Measurements from ENCODE around the gene CFAP54. TPM values are rescaled to one million over a fixed set of nuclear protein-coding genes. Genes with fewer than 3 reads are reported as not detected.

The CFAP54 gene
- total and polyA plus RNA-seq, 2 experiments from 2014 or later: 0.07 to 0.76 TPM

DNA sequence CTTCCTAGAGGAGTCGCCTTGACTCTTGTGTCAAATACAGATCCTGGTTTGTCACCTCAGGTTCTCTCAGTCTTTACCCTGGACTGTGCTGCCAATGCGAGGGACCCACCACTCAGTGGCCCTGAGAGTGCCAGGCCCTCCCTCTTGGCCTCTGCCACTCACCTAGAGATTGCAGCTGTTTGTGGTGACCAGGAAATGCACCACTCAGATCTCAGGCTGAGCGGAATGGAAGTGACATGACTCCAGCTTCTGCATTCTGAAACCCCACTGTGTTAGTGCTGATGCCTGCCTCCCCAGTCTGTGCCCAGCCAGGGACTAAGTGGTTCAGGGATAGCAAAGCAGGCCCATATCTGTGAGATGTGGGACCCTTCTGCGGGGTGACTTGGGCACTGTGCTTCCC, 389.9 kb downstream of the CFAP54 start:
- no peaks in the 10 kb centered on the region for H4K20me1 ChIP-seq (replicated peaks; ENCODE audit: insufficient read depth)
- H3F3A ChIP-seq (replicated peaks; ENCODE audit: low read depth): no peaks in the 10 kb centered on the region
- H3K4me1 Mint-ChIP-seq: no peaks in the 10 kb centered on the region
- no peaks in the 10 kb centered on the region for H3K79me2 ChIP-seq (replicated peaks; ENCODE audit: insufficient read depth)
- no peak overlapping the region for H3K4me3 ChIP-seq
- no peak overlapping the region for H3K27ac ChIP-seq (ENCODE audit: low read depth)
- no peak overlapping the region for H3K4me3 Mint-ChIP-seq
- no peaks in the 10 kb centered on the region for H3K27me3 ChIP-seq (ENCODE audit: insufficient read depth)
- H3K9me2 ChIP-seq (ENCODE audit: insufficient read depth): 0 out of 2 replicates have a peak, but pooled peaks cover 4% of the 10 kb centered on the region
- TF ChIP-seq EZH2phosphoT487 (IDR thresholded peaks at IDR 0.05; ENCODE audit: unreplicated experiment) (no peak), EZH2 (IDR thresholded peaks at IDR 0.05; ENCODE audit: low read depth, unreplicated experiment) (no peak), JUNB (IDR thresholded peaks at IDR 0.05; ENCODE audit: unreplicated experiment) (no peak), NANOG (IDR thresholded peaks at IDR 0.05; ENCODE audit: borderline replicate concordance) (no peak), ZNF331 (CRISPR knock-in tag; IDR thresholded peaks at IDR 0.05; ENCODE audit: low read depth) (no peak), STAT1 (IDR thresholded peaks at IDR 0.05; ENCODE audit: unreplicated experiment) (no peak), CREB1 (CRISPR knock-in tag; IDR thresholded peaks at IDR 0.05; ENCODE audit: low read depth) (no peak), ZNF114 (CRISPR knock-in tag; IDR thresholded peaks at IDR 0.05) (no peak), POLR2AphosphoS5 (IDR thresholded peaks at IDR 0.05; ENCODE audit: low read depth) (no peak)
- TF ChIP-seq, protein P1, sequence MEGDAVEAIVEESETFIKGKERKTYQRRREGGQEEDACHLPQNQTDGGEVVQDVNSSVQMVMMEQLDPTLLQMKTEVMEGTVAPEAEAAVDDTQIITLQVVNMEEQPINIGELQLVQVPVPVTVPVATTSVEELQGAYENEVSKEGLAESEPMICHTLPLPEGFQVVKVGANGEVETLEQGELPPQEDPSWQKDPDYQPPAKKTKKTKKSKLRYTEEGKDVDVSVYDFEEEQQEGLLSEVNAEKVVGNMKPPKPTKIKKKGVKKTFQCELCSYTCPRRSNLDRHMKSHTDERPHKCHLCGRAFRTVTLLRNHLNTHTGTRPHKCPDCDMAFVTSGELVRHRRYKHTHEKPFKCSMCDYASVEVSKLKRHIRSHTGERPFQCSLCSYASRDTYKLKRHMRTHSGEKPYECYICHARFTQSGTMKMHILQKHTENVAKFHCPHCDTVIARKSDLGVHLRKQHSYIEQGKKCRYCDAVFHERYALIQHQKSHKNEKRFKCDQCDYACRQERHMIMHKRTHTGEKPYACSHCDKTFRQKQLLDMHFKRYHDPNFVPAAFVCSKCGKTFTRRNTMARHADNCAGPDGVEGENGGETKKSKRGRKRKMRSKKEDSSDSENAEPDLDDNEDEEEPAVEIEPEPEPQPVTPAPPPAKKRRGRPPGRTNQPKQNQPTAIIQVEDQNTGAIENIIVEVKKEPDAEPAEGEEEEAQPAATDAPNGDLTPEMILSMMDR (conservative IDR thresholded peaks at IDR 0.05; ENCODE audit: low read depth in 2 of 2): no peak
- TF ChIP-seq, protein P2, sequence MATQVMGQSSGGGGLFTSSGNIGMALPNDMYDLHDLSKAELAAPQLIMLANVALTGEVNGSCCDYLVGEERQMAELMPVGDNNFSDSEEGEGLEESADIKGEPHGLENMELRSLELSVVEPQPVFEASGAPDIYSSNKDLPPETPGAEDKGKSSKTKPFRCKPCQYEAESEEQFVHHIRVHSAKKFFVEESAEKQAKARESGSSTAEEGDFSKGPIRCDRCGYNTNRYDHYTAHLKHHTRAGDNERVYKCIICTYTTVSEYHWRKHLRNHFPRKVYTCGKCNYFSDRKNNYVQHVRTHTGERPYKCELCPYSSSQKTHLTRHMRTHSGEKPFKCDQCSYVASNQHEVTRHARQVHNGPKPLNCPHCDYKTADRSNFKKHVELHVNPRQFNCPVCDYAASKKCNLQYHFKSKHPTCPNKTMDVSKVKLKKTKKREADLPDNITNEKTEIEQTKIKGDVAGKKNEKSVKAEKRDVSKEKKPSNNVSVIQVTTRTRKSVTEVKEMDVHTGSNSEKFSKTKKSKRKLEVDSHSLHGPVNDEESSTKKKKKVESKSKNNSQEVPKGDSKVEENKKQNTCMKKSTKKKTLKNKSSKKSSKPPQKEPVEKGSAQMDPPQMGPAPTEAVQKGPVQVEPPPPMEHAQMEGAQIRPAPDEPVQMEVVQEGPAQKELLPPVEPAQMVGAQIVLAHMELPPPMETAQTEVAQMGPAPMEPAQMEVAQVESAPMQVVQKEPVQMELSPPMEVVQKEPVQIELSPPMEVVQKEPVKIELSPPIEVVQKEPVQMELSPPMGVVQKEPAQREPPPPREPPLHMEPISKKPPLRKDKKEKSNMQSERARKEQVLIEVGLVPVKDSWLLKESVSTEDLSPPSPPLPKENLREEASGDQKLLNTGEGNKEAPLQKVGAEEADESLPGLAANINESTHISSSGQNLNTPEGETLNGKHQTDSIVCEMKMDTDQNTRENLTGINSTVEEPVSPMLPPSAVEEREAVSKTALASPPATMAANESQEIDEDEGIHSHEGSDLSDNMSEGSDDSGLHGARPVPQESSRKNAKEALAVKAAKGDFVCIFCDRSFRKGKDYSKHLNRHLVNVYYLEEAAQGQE (IDR thresholded peaks at IDR 0.05; ENCODE audit: unreplicated experiment): no peak
- TF ChIP-seq, protein P3, sequence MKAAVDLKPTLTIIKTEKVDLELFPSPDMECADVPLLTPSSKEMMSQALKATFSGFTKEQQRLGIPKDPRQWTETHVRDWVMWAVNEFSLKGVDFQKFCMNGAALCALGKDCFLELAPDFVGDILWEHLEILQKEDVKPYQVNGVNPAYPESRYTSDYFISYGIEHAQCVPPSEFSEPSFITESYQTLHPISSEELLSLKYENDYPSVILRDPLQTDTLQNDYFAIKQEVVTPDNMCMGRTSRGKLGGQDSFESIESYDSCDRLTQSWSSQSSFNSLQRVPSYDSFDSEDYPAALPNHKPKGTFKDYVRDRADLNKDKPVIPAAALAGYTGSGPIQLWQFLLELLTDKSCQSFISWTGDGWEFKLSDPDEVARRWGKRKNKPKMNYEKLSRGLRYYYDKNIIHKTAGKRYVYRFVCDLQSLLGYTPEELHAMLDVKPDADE (IDR thresholded peaks at IDR 0.05): no peak
- TF ChIP-seq, protein P4, sequence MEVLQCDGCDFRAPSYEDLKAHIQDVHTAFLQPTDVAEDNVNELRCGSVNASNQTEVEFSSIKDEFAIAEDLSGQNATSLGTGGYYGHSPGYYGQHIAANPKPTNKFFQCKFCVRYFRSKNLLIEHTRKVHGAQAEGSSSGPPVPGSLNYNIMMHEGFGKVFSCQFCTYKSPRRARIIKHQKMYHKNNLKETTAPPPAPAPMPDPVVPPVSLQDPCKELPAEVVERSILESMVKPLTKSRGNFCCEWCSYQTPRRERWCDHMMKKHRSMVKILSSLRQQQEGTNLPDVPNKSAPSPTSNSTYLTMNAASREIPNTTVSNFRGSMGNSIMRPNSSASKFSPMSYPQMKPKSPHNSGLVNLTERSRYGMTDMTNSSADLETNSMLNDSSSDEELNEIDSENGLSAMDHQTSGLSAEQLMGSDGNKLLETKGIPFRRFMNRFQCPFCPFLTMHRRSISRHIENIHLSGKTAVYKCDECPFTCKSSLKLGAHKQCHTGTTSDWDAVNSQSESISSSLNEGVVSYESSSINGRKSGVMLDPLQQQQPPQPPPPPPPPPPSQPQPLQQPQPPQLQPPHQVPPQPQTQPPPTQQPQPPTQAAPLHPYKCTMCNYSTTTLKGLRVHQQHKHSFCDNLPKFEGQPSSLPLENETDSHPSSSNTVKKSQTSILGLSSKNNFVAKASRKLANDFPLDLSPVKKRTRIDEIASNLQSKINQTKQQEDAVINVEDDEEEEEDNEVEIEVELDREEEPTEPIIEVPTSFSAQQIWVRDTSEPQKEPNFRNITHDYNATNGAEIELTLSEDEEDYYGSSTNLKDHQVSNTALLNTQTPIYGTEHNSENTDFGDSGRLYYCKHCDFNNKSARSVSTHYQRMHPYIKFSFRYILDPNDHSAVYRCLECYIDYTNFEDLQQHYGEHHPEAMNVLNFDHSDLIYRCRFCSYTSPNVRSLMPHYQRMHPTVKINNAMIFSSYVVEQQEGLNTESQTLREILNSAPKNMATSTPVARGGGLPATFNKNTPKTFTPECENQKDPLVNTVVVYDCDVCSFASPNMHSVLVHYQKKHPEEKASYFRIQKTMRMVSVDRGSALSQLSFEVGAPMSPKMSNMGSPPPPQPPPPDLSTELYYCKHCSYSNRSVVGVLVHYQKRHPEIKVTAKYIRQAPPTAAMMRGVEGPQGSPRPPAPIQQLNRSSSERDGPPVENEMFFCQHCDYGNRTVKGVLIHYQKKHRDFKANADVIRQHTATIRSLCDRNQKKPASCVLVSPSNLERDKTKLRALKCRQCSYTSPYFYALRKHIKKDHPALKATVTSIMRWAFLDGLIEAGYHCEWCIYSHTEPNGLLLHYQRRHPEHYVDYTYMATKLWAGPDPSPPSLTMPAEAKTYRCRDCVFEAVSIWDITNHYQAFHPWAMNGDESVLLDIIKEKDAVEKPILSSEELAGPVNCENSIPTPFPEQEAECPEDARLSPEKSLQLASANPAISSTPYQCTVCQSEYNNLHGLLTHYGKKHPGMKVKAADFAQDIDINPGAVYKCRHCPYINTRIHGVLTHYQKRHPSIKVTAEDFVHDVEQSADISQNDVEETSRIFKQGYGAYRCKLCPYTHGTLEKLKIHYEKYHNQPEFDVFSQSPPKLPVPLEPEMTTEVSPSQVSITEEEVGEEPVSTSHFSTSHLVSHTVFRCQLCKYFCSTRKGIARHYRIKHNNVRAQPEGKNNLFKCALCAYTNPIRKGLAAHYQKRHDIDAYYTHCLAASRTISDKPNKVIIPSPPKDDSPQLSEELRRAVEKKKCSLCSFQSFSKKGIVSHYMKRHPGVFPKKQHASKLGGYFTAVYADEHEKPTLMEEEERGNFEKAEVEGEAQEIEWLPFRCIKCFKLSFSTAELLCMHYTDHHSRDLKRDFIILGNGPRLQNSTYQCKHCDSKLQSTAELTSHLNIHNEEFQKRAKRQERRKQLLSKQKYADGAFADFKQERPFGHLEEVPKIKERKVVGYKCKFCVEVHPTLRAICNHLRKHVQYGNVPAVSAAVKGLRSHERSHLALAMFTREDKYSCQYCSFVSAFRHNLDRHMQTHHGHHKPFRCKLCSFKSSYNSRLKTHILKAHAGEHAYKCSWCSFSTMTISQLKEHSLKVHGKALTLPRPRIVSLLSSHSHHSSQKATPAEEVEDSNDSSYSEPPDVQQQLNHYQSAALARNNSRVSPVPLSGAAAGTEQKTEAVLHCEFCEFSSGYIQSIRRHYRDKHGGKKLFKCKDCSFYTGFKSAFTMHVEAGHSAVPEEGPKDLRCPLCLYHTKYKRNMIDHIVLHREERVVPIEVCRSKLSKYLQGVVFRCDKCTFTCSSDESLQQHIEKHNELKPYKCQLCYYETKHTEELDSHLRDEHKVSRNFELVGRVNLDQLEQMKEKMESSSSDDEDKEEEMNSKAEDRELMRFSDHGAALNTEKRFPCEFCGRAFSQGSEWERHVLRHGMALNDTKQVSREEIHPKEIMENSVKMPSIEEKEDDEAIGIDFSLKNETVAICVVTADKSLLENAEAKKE (CRISPR knock-in tag; IDR thresholded peaks at IDR 0.05): no peak
- no peaks in the 10 kb centered on the region for H3K36me3 ChIP-seq (ENCODE audit: insufficient read depth)
- H2AFZ ChIP-seq: no peak overlapping the region
- no peak overlapping the region for H3K27ac Mint-ChIP-seq
- no peaks in the 10 kb centered on the region for H3K36me3 Mint-ChIP-seq (ENCODE audit: low read depth)
- H3K4me1 ChIP-seq (ENCODE audit: insufficient read depth): no peaks in the 10 kb centered on the region
- no peak overlapping the region for H3K4me2 ChIP-seq
- no peak for ATAC-seq
- DNase-seq (ENCODE audit: low spot score): no peak
- H3K9me3 Mint-ChIP-seq: no peaks in the 10 kb centered on the region; the same call in 2 of the 3 replicates
- no peaks in the 10 kb centered on the region for H3K27me3 Mint-ChIP-seq (ENCODE audit: insufficient read depth, low read depth, poor library complexity)
